C4-2B (cell line): ENCODE results near the gene SCFD2.

Source experiments
- ZFX ChIP-seq: fragments of 450-650 bp; IDR thresholded peaks from 2 replicates; pipeline ENCODE4 v1.6.1; 2017
- TF ChIP-seq, protein P1 (sequence below): fragments of 450-650 bp; conservative IDR thresholded peaks from 2 replicates; pipeline ENCODE4 v1.5.1; 2017; ENCODE audit warnings: mild to moderate bottlenecking

DNA sequence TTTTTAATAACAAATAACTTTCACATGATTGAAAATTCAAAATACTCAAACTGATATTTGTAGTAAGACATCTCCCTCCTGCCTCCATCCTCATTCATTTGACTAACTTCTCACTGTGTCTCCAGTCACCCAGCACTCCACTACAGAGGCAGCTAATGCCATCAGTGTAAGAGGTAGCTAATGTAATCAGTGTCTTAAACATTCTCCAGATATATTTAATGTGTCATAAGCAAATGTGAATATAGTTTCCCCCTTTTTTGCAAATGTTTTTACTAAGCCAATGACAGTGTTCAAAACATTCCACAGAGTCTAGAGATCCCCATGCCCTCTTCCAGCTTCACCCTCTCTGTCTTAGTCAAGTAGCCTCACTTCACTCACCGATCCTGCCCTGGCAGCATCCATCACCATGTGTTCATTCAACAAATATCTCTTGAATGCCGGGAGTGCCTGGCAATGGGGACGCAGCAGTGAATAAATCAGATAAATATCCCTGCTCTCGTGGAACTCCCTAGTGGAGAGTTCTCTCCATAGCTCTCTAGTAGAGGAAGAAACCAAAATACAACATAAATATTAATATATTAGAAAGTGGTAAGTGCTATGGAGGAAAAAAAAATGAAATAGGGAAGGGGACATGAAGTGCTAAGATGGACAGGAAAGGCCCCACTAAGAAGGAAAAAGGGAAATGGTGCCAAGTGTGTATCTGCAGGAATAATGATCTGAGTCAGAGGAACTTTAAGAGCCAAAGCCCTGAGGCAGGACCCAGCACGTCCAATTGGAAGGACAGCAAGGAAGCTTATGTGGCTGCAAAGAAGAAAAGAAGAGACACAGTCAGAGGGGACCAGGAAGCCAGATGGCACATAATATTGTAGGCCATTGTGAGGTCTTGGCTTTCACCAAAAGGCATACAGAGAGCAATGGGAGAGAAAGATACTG, 18.7 kb downstream of the SCFD2 start:
- TF ChIP-seq, protein P1, sequence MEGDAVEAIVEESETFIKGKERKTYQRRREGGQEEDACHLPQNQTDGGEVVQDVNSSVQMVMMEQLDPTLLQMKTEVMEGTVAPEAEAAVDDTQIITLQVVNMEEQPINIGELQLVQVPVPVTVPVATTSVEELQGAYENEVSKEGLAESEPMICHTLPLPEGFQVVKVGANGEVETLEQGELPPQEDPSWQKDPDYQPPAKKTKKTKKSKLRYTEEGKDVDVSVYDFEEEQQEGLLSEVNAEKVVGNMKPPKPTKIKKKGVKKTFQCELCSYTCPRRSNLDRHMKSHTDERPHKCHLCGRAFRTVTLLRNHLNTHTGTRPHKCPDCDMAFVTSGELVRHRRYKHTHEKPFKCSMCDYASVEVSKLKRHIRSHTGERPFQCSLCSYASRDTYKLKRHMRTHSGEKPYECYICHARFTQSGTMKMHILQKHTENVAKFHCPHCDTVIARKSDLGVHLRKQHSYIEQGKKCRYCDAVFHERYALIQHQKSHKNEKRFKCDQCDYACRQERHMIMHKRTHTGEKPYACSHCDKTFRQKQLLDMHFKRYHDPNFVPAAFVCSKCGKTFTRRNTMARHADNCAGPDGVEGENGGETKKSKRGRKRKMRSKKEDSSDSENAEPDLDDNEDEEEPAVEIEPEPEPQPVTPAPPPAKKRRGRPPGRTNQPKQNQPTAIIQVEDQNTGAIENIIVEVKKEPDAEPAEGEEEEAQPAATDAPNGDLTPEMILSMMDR: 0 out of 2 replicates have a peak, but pooled peaks have one; percentile 5
- no peak for TF ChIP-seq ZFX
